Thyroid gland (tissue), 4 donors: ENCODE data around the gene ENPP4.

Experiments used
- POLR2A ChIP-seq, 2 donors: fragments of 450-650 bp; IDR thresholded peaks; one replicate each; pipeline ENCODE4 v1.6.1; 2017; ENCODE audit warnings: antibody characterized with exemption in 2 of 2, mild to moderate bottlenecking in 2 of 2, moderate library complexity in 1 of 2
- TF ChIP-seq, protein P1 (sequence below), 6 experiments: fragments of 200-600 bp in 3 of 6; fragments of 450-650 bp in 3 of 6; sonication (generic) in 3 of 6; IDR thresholded peaks; one replicate each; pipeline ENCODE4 v1.5.1; 2016 to 2019; ENCODE audit warnings: antibody characterized with exemption in 6 of 6, mild to moderate bottlenecking in 2 of 6, inconsistent platforms in 1 of 6, moderate library complexity in 1 of 6

DNA sequence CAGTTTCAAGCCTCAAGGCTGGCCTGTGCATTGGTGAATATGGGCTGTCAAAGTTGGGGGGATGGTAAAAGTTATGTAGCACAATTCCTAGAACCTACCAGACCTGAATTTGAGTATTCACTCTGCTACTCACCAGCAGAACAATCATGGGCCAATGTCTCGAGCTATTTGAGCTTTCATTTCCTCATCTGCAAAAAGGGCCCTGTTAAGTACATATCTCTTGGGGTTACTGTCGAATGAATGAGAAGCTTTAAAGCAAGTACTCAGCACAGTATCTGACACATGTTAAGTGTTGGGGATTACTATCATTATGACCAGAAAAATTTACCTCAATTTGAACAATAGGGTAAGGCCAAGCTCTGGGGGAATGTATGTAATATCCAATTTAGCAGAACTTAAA lies 13.5 kb upstream of the ENPP4 start:
- TF ChIP-seq, protein P1, sequence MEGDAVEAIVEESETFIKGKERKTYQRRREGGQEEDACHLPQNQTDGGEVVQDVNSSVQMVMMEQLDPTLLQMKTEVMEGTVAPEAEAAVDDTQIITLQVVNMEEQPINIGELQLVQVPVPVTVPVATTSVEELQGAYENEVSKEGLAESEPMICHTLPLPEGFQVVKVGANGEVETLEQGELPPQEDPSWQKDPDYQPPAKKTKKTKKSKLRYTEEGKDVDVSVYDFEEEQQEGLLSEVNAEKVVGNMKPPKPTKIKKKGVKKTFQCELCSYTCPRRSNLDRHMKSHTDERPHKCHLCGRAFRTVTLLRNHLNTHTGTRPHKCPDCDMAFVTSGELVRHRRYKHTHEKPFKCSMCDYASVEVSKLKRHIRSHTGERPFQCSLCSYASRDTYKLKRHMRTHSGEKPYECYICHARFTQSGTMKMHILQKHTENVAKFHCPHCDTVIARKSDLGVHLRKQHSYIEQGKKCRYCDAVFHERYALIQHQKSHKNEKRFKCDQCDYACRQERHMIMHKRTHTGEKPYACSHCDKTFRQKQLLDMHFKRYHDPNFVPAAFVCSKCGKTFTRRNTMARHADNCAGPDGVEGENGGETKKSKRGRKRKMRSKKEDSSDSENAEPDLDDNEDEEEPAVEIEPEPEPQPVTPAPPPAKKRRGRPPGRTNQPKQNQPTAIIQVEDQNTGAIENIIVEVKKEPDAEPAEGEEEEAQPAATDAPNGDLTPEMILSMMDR (IDR thresholded peaks at IDR 0.05), result no peak
- TF ChIP-seq POLR2A (IDR thresholded peaks at IDR 0.05), result no peak
